ENCODE results near the gene ZNF408.

The ZNF408 gene

GRCh38 chr11:46682773-46683752 is 17.8 kb upstream of the ZNF408 start:
- Mint-ChIP-seq H3K4me1 (peaks cover 11% of the 10 kb centered on the region), H3K27ac (no peak overlapping the region), H3K36me3 (peaks cover 3% of the 10 kb centered on the region), H3K4me3 (no peak overlapping the region), H3K9me3 (no peaks in the 10 kb centered on the region), H3K27me3 (no peaks in the 10 kb centered on the region)

GRCh38 chr11:46684367-46684766 is 16.5 kb upstream of the ZNF408 start:
- no peaks in the 10 kb centered on the region for H3K9me3 Mint-ChIP-seq
- H3K36me3 Mint-ChIP-seq, result peaks cover 3% of the 10 kb centered on the region
- H3K4me1 Mint-ChIP-seq, result peaks cover 10% of the 10 kb centered on the region
- no peak overlapping the region for H3K4me3 Mint-ChIP-seq
- no peak overlapping the region for H3K27ac Mint-ChIP-seq
- H3K27me3 Mint-ChIP-seq, result no peaks in the 10 kb centered on the region

- no peak overlapping the region for H3K4me3 Mint-ChIP-seq
- peaks cover 15% of the 10 kb centered on the region for H3K4me1 Mint-ChIP-seq
- H3K9me3 Mint-ChIP-seq, result no peaks in the 10 kb centered on the region
- H3K36me3 Mint-ChIP-seq, result peaks cover 4% of the 10 kb centered on the region
- H3K27me3 Mint-ChIP-seq, result no peaks in the 10 kb centered on the region
- peak overlapping the region; percentile 72 for H3K27ac Mint-ChIP-seq
Measured at GRCh38 chr11:46686886-46687795, 13.7 kb upstream of the ZNF408 start.

- Mint-ChIP-seq H3K36me3 (peaks cover 5% of the 10 kb centered on the region), H3K4me3 (no peak overlapping the region), H3K27ac (no peak overlapping the region), H3K27me3 (no peaks in the 10 kb centered on the region), H3K4me1 (peaks cover 14% of the 10 kb centered on the region), H3K9me3 (no peaks in the 10 kb centered on the region)
Measured at GRCh38 chr11:46690702-46691101, 10.1 kb upstream of the ZNF408 start.

GRCh38 chr11:46692450-46692849 is 8.4 kb upstream of the ZNF408 start:
- Mint-ChIP-seq H3K9me3 (no peaks in the 10 kb centered on the region), H3K36me3 (peaks cover 5% of the 10 kb centered on the region), H3K27me3 (no peaks in the 10 kb centered on the region)

GRCh38 chr11:46693597-46694012 is 7.2 kb upstream of the ZNF408 start:
- Mint-ChIP-seq H3K36me3 (peaks cover 5% of the 10 kb centered on the region), H3K27ac (no peak overlapping the region)

More at GRCh38 chr11:46692450-46692849, 8.4 kb upstream of the ZNF408 start:
- no peak overlapping the region for H3K4me3 Mint-ChIP-seq
- no peak overlapping the region for H3K27ac Mint-ChIP-seq
- H3K4me1 Mint-ChIP-seq, result peaks cover 23% of the 10 kb centered on the region

GRCh38 chr11:46694072-46694471 is 6.8 kb upstream of the ZNF408 start:
- H3K27ac Mint-ChIP-seq, result no peak overlapping the region
- H3K9me3 Mint-ChIP-seq, result no peaks in the 10 kb centered on the region
- no peaks in the 10 kb centered on the region for H3K27me3 Mint-ChIP-seq
- H3K4me1 Mint-ChIP-seq, result peaks cover 34% of the 10 kb centered on the region
- H3K4me3 Mint-ChIP-seq, result no peak overlapping the region
- H3K36me3 Mint-ChIP-seq, result peaks cover 5% of the 10 kb centered on the region

More at GRCh38 chr11:46693597-46694012, 7.2 kb upstream of the ZNF408 start:
- peaks cover 29% of the 10 kb centered on the region for H3K4me1 Mint-ChIP-seq
- H3K4me3 Mint-ChIP-seq, result no peak overlapping the region
- no peaks in the 10 kb centered on the region for H3K27me3 Mint-ChIP-seq
- no peaks in the 10 kb centered on the region for H3K9me3 Mint-ChIP-seq

- H3K4me1 Mint-ChIP-seq, result peaks cover 37% of the 10 kb centered on the region
- no peak overlapping the region for H3K4me3 Mint-ChIP-seq
- H3K27ac Mint-ChIP-seq, result no peak overlapping the region
- H3K27me3 Mint-ChIP-seq, result no peaks in the 10 kb centered on the region
- peaks cover 5% of the 10 kb centered on the region for H3K36me3 Mint-ChIP-seq
- no peaks in the 10 kb centered on the region for H3K9me3 Mint-ChIP-seq
Measured at GRCh38 chr11:46694607-46695006, 6.2 kb upstream of the ZNF408 start.

- no peaks in the 10 kb centered on the region for H3K9me3 Mint-ChIP-seq
- peak overlapping the region; percentile 55 for H3K27ac Mint-ChIP-seq
- H3K27me3 Mint-ChIP-seq, result no peaks in the 10 kb centered on the region
- peaks cover 4% of the 10 kb centered on the region for H3K36me3 Mint-ChIP-seq
- H3K4me1 Mint-ChIP-seq, result peaks cover 38% of the 10 kb centered on the region
- H3K4me3 Mint-ChIP-seq, result no peak overlapping the region
Measured at GRCh38 chr11:46695345-46696211, 5.3 kb upstream of the ZNF408 start.

GRCh38 chr11:46696212-46696558 is 4.6 kb upstream of the ZNF408 start:
- H3K9me3 Mint-ChIP-seq, result no peaks in the 10 kb centered on the region
- H3K4me1 Mint-ChIP-seq, result peaks cover 37% of the 10 kb centered on the region
- no peaks in the 10 kb centered on the region for H3K27me3 Mint-ChIP-seq
- H3K27ac Mint-ChIP-seq, result no peak overlapping the region
- H3K4me3 Mint-ChIP-seq, result no peak overlapping the region
- peaks cover 2% of the 10 kb centered on the region for H3K36me3 Mint-ChIP-seq

- no peak overlapping the region for H3K27ac Mint-ChIP-seq
- no peaks in the 10 kb centered on the region for H3K27me3 Mint-ChIP-seq
- peaks cover 45% of the 10 kb centered on the region for H3K4me1 Mint-ChIP-seq
- no peak overlapping the region for H3K4me3 Mint-ChIP-seq
- no peaks in the 10 kb centered on the region for H3K9me3 Mint-ChIP-seq
- peaks cover 6% of the 10 kb centered on the region for H3K36me3 Mint-ChIP-seq
Measured at GRCh38 chr11:46697303-46697702, 3.5 kb upstream of the ZNF408 start.

GRCh38 chr11:46697723-46698122 is 3.1 kb upstream of the ZNF408 start:
- Mint-ChIP-seq H3K9me3 (no peaks in the 10 kb centered on the region), H3K4me3 (no peak overlapping the region), H3K27ac (peak overlapping the region; percentile 48), H3K4me1 (peaks cover 49% of the 10 kb centered on the region), H3K36me3 (peaks cover 8% of the 10 kb centered on the region), H3K27me3 (no peaks in the 10 kb centered on the region)

- H3K36me3 Mint-ChIP-seq, result peaks cover 13% of the 10 kb centered on the region
- H3K4me1 Mint-ChIP-seq, result peaks cover 58% of the 10 kb centered on the region
- H3K4me3 Mint-ChIP-seq, result peak overlapping the region; percentile 100
- no peaks in the 10 kb centered on the region for H3K27me3 Mint-ChIP-seq
- H3K9me3 Mint-ChIP-seq, result no peaks in the 10 kb centered on the region
- H3K27ac Mint-ChIP-seq, result peak overlapping the region; percentile 57
Measured at GRCh38 chr11:46698597-46698996, 2.2 kb upstream of the ZNF408 start.

GRCh38 chr11:46701078-46701654 is 335 bp downstream of the ZNF408 start:
- Mint-ChIP-seq H3K9me3 (no peaks in the 10 kb centered on the region), H3K27me3 (no peaks in the 10 kb centered on the region)

More at GRCh38 chr11:46701078-46701654, 335 bp downstream of the ZNF408 start:
- H3K4me1 Mint-ChIP-seq, result peaks cover 50% of the 10 kb centered on the region
- H3K27ac Mint-ChIP-seq, result peak overlapping the region; percentile 99
- peaks cover 11% of the 10 kb centered on the region for H3K36me3 Mint-ChIP-seq
- peak overlapping the region; percentile 100 for H3K4me3 Mint-ChIP-seq
